HG02759 (cell line): ENCODE results near the gene BCL7B.
"Not testable (repeated sequence)": the region's sequence is repeated elsewhere in the genome, so short reads cannot be mapped to it uniquely, and the experiment has no call there.

Source experiments
- ATAC-seq: cut with Tn5 transposase; IDR thresholded peaks from one replicate; pipeline ENCODE4 v1.9.1; 2021; ENCODE audit warnings: mild to moderate bottlenecking, moderate library complexity; ENCODE audit not compliant: unreplicated experiment

The BCL7B gene

GRCh38 chr7:73537051-73537450 lies 20.4 kb downstream of the BCL7B start:
- ATAC-seq = no peak

DNA sequence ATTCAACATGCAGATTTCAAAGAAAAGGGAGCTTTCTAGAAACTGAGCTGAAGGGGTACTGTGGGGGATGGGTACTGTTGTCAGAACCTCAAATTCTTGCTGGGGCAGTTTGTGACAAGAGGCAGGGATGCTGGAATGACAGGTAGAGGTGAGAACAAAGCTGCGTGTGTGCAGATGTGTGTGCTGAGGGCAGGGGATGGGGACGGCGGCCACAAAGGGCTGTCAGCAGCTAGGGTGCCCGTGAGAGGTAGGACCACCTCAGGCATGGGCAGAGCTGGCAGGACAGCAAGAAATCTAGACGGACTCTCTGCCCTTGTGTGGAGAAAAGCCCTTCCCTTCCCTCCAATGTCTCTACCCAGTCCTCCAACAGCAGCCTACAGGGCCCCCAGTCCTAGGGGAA lies 21.0 kb downstream of the BCL7B start:
- no peak for ATAC-seq

GRCh38 chr7:73535918-73536317 lies 21.6 kb downstream of the BCL7B start:
- ATAC-seq = not testable (repeated sequence)

DNA sequence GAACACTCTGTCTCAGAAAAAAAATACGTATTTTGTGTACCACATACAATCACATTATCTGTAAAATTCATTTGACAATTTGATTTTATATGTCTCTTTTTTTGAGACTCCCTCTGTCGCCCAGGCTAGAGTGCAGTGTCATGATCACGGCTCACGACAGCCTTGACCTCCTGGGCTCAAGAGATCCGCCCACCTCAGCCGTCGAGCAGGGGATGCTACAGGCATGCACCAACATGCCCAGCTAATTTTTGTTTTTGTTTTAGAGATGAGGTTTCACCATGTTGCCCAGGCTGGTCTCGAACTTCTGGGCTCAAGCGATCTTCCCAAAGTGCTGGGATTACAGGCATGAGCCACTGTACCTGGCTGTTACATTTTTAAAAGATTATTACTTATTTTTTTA lies 23.7 kb downstream of the BCL7B start:
- ATAC-seq = no peak

- no peak for ATAC-seq
Measured at GRCh38 chr7:73532224-73532623, 25.3 kb downstream of the BCL7B start.

DNA sequence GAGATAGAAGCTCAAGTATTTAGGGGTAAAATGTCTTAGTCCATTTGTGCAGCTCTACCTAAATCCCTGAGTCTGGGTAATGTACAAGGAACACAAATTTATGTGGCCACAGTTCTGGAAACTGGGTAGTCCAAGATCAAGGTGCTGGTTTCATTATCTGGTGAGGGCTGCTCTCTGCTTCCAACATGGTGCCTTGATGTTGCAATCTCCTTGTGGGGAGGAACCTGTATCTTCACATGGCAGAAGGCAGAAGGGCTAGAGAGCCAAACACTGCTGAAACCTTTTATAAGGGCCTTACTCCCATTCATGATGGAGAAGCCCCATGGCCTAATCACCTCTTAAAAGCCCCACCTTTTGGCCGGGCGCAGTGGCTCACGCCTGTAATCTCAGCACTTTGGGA lies 26.7 kb downstream of the BCL7B start:
- no peak for ATAC-seq

DNA sequence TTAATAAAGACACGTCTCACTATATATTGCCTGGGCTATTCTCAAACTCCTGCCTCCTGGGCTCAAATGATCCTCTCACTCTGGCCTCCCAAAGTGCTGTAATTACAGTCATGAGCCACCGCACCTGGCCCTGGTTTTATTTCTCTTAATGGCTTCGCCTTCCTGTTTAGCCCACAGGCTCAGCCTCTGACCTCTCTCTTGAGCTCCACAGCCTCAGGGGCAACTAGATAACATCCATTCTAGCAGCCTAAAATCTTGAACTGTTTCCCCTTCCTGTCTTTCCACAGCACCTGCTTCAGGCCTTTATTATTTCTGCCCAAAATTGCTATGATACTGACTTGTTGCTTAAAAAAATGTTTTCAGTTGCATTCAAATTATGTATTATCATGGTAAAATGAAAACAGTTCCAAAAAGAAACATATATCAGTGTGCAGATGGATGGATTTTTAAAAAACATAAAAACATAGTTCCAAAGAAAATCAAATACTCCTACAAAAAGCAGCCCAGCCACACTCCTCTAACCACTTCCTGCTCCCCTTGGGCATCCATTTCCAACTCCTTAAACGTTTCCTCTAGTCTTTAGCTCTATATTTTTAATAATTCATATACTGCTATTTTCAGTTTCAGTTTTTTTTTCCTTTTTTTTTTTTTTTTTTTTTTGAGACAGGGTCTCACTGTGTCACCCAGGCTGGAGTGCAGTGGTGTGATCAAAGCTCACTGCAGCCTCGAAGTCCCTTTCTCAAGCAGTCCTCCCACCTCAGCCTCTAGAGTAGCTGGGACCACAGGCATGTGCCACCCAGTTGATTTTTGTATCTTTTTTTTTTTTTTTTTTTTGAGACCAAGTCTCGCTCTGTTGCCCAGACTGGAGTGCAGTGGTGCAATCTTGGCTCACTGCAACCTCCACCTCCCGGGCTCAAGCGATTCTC lies 30.3 kb downstream of the BCL7B start:
- ATAC-seq = no peak

GRCh38 chr7:73526158-73526494 lies 31.4 kb downstream of the BCL7B start:
- ATAC-seq = not testable (repeated sequence)

DNA sequence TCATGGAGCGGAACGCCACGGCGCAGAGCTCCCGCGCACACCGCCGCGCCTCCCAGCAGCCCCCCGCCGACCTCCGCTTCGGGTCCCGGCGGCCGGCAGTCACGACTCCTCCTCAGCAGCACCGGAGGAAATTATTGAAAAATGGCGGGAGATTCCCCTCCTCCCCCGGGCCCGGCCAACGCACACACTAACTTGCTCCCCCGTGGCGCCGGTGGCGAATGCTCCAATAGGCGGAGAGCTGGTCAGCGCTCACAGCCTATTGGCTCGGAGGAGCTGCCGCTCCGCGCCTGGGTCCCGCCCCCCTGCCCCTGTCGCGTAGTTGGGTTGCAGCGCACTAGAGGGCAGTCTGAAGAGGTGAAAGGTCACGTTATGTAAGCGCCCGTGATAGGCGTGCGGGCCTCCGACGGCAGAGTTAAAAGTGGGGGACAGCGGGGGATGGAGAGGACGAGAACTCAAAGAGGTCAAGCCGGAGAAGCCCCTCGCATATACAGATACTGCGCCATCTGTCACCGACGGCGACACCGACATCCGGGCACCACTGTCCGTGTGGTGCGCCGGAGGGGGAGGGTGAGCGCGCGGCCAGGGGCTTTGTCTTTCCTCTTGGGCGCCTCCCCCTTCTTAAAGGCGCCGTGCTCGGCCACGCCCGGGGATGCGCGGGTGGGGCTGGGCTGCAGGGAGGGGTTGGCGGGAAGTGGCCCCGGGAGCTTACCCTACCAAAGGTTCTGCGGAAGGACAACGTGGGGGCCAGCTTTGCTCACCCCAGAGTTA lies 35.2 kb downstream of the BCL7B start, which contains the start of gene BAZ1B:
Gene BAZ1B, minus strand, starts transcription at position 189 of the 768 bp plus-strand sequence. CDS start 360 bp downstream, outside the sequence.
- ATAC-seq = peak; percentile 88

DNA sequence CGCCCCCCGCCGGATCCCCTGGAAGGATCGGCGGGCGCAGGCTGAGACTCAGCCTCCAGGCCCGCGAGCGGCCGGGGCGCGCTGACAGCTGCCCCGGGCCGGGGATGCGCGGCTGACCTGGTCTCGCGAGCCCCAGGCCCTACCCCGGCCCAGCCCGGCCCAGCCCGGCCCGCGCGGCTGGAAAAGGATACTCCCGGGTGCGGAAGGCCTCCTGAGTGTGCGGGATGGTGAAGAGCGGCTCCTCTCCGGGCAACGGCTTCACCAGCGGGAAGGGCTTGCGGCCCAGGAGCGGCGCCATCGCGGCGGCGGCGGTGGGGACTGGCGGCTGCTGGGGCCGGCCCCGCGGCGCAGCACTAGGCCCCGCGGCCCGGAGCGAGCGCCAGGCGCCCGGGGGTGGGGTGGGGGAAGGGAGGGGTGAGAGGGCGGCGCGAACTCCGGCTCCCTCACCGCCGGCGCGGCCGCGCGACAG lies 35.8 kb downstream of the BCL7B start:
- peak; percentile 55 for ATAC-seq

DNA sequence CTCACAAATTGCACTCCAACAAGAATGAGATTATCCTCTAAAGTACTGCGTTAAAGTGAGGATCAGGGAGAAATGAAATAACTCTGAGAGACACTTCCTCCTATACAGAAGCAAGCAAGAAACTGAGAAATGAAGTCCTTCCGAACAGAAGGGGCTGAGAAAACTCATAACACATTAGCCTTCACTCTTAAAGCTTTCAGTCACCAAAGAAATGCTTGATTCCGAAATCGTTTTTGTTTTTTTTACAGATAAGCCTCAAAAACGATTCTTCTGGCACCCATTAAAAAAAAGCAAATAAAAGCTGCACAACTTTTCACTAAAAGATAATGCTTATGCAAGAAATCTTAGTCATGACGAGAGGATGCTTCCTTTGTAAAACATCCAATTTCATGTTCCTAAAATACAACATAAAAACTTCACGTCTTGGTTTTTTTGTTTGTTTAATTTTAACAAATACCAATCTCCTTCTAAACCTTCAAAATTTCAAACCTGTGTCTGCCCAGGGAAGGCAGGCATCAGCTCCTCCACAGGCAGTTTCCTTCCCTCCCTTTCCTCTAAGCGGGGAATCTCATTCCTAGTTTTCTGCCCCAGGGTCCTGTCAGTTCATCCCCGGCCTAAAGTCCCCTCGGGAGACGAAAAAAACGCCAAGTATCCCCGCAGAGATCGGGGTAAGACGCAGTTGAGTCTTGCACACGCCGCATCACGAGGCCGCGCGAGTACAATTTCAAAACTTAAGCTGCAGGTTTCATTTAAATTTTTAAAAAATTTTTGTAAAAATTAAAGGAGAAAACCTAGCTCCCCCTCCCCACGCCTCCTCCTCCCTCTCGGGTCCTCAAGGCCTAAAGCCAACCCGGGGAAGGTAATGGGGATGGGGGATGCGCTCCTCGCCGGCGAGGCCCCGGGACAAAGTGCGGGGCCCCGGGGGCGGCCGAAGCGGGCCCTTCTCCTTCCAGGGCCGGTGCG lies 36.5 kb downstream of the BCL7B start:
- ATAC-seq = no peak

GRCh38 chr7:73519867-73520672 lies 37.4 kb downstream of the BCL7B start:
- ATAC-seq = no peak

DNA sequence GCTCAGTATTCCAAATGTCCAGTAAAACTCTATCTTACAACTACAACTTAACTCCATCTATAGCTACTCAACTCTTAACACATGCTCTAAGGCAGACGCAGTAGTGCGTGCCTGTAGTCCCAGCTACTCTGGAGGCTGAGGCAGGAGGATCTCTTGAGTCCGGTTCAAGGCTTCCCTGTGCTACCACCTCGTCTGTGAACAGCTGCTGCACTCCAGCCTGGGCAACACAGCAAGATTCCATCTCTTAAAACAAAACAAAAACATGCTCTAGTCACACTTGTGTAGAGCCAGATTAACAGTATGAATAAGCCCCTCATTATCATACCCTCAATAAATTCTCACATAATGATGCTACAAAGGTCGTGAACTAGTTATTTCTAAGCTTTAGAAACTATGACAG lies 39.0 kb downstream of the BCL7B start:
- no peak for ATAC-seq

GRCh38 chr7:73517241-73517995 lies 40.1 kb downstream of the BCL7B start:
- ATAC-seq = no peak

DNA sequence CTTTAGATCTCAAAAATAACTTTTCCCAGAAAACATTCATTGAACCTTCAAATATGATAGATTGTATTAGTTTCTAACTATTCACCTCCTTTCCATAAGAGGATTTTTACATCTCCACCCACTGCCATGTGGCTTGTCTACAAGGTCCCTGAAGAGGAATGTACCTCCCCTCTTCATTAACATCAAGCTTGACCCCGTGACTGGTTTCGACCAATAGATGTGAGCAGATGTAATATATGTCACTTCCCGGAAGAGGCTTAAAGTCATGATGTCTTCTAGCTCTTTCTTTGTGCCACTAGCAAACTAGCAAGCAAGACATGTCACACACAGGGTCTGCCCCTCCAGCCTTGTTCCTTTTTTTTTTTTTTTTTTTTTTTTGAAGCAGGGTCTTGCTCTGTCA lies 42.3 kb downstream of the BCL7B start:
- no peak for ATAC-seq

DNA sequence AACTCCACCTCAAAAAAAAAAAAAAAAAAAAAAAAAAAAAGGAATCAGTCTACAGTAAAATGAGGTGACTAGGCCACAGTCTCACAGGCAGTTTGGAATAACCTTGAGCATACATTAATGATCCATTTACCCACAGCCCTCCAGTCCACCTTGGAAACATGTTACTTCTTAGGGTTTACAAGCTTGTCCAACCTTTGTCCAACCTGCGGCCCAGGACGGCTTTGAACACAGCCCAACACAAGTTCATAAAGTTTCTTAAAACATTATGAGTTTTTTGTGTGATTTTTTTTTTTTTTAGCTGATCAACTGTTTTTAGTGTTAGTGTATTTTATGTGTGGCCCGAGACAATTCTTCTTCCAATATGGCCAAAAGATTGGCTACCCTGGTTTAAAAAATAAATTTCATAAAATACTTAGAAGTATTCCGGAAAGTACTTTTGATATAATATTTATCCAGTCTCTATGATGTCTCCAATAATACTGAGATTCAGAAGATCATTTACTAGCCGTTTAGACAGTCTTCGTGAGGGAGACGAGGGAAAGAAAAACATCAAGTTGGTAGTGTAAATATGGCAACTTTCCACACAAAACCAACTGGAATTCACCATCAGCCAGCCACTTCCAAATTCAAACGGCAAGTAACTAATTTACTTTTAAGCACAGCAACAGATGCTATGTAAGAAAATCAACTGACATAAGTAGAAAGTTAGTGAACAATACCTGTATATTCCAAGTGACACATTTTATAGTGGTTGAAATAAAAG lies 45.3 kb downstream of the BCL7B start:
- ATAC-seq = no peak

- ATAC-seq = no peak
Measured at GRCh38 chr7:73509463-73509862, 48.0 kb downstream of the BCL7B start.

- no peak for ATAC-seq
Measured at GRCh38 chr7:73507556-73507955, 49.9 kb downstream of the BCL7B start.
